SK-N-SH treated with all-trans-retinoic acid at 6 μM for 48 hours (cell line): ENCODE data around the gene DUSP14.

Source experiments
- ISL1 ChIP-seq: fragments of 250-450 bp; sonication (Bioruptor Pico); IDR thresholded peaks from 2 replicates; pipeline ENCODE4 v2.1.2; 2022; ENCODE audit warnings: mild to moderate bottlenecking, moderate library complexity
- PPARA ChIP-seq: fragments of 250-450 bp; sonication (Bioruptor Pico); IDR thresholded peaks from 2 replicates; pipeline ENCODE4 v1.5.0; 2020; ENCODE audit warnings: mild to moderate bottlenecking, borderline replicate concordance
- RARB ChIP-seq: fragments of 250-450 bp; sonication (Bioruptor Pico); IDR thresholded peaks from 2 replicates; pipeline ENCODE4 v1.8.0; 2021; ENCODE audit warnings: mild to moderate bottlenecking, moderate library complexity
- SNAI2 ChIP-seq: fragments of 250-450 bp; sonication (Bioruptor Pico); IDR thresholded peaks from 2 replicates; pipeline ENCODE4 v1.5.0; 2020; ENCODE audit warnings: mild to moderate bottlenecking, moderate library complexity
- ZFP3 ChIP-seq: fragments of 250-450 bp; sonication (Bioruptor Pico); IDR thresholded peaks from 2 replicates; pipeline ENCODE4 v1.5.0; 2020; ENCODE audit warnings: mild to moderate bottlenecking, moderate library complexity
- ZFP30 ChIP-seq: fragments of 450-650 bp; formaldehyde crosslinking; IDR thresholded peaks from 2 replicates; pipeline ENCODE4 v1.5.0; 2022; ENCODE audit warnings: mild to moderate bottlenecking, moderate library complexity
- ZNF565 ChIP-seq: fragments of 450-650 bp; formaldehyde crosslinking; conservative IDR thresholded peaks from 2 replicates; pipeline ENCODE4 v1.5.0; 2020; ENCODE audit warnings: low read depth, mild to moderate bottlenecking, moderate library complexity
- ZNF70 ChIP-seq: fragments of 450-650 bp; formaldehyde crosslinking; IDR thresholded peaks from 2 replicates; pipeline ENCODE4 v1.5.0; 2020; ENCODE audit warnings: mild to moderate bottlenecking, moderate library complexity
- ZNF8 ChIP-seq: fragments of 450-650 bp; formaldehyde crosslinking; IDR thresholded peaks from 2 replicates; pipeline ENCODE4 v1.5.0; 2020; ENCODE audit warnings: mild to moderate bottlenecking, moderate library complexity
- TF ChIP-seq, protein P1 (sequence below): fragments of 250-450 bp; sonication (Bioruptor Pico); IDR thresholded peaks from 2 replicates; pipeline ENCODE4 v1.5.1; 2020; ENCODE audit warnings: low read depth, mild to moderate bottlenecking, moderate library complexity
- TF ChIP-seq, protein P2 (sequence below): fragments of 250-450 bp; sonication (Bioruptor Pico); IDR thresholded peaks from 2 replicates; pipeline ENCODE4 v1.8.0; 2020; ENCODE audit warnings: mild to moderate bottlenecking, moderate library complexity, borderline replicate concordance
- TF ChIP-seq, protein P3 (sequence below): fragments of 250-450 bp; sonication (Bioruptor Pico); IDR thresholded peaks from 2 replicates; pipeline ENCODE4 v1.8.0; 2021; ENCODE audit warnings: low read depth, mild to moderate bottlenecking, moderate library complexity, borderline replicate concordance

DNA sequence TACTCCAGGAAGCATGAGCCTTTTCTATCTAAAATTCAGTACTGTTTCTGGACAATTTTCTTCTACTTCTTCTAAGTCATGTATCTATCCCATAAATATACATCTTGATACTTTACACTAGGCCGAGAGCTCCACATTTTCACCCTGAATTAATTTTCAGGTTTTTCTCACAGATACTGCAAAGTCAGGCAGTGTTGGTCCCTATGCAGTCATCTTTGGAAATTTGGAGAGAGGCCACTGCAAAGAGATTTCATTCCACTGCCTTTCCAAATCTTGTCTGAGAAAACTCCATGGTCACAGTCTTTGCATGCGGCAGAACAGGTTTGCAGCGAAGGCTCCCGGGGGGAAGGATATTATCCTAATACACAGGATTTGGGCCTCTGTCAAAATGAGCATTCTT, 28.2 kb downstream of the DUSP14 start:
- TF ChIP-seq, protein P1, sequence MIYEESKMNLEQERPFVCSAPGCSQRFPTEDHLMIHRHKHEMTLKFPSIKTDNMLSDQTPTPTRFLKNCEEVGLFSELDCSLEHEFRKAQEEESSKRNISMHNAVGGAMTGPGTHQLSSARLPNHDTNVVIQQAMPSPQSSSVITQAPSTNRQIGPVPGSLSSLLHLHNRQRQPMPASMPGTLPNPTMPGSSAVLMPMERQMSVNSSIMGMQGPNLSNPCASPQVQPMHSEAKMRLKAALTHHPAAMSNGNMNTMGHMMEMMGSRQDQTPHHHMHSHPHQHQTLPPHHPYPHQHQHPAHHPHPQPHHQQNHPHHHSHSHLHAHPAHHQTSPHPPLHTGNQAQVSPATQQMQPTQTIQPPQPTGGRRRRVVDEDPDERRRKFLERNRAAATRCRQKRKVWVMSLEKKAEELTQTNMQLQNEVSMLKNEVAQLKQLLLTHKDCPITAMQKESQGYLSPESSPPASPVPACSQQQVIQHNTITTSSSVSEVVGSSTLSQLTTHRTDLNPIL (CRISPR knock-in tag) = no peak
- TF ChIP-seq PPARA (CRISPR knock-in tag) (no peak), ZFP30 (CRISPR knock-in tag) (no peak), SNAI2 (CRISPR knock-in tag) (no peak), ZNF70 (CRISPR knock-in tag) (no peak), RARB (CRISPR knock-in tag) (no peak), ZNF565 (CRISPR knock-in tag) (no peak), ISL1 (CRISPR knock-in tag) (no peak), ZNF8 (no peak), ZFP3 (CRISPR knock-in tag) (no peak)
- TF ChIP-seq, protein P2, sequence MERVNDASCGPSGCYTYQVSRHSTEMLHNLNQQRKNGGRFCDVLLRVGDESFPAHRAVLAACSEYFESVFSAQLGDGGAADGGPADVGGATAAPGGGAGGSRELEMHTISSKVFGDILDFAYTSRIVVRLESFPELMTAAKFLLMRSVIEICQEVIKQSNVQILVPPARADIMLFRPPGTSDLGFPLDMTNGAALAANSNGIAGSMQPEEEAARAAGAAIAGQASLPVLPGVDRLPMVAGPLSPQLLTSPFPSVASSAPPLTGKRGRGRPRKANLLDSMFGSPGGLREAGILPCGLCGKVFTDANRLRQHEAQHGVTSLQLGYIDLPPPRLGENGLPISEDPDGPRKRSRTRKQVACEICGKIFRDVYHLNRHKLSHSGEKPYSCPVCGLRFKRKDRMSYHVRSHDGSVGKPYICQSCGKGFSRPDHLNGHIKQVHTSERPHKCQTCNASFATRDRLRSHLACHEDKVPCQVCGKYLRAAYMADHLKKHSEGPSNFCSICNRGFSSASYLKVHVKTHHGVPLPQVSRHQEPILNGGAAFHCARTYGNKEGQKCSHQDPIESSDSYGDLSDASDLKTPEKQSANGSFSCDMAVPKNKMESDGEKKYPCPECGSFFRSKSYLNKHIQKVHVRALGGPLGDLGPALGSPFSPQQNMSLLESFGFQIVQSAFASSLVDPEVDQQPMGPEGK (CRISPR knock-in tag) = no peak
- TF ChIP-seq, protein P3, sequence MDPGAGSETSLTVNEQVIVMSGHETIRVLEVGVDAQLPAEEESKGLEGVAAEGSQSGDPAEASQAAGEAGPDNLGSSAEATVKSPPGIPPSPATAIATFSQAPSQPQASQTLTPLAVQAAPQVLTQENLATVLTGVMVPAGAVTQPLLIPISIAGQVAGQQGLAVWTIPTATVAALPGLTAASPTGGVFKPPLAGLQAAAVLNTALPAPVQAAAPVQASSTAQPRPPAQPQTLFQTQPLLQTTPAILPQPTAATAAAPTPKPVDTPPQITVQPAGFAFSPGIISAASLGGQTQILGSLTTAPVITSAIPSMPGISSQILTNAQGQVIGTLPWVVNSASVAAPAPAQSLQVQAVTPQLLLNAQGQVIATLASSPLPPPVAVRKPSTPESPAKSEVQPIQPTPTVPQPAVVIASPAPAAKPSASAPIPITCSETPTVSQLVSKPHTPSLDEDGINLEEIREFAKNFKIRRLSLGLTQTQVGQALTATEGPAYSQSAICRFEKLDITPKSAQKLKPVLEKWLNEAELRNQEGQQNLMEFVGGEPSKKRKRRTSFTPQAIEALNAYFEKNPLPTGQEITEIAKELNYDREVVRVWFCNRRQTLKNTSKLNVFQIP = no peak
